Fibroblast of mammary gland (primary cell): ENCODE data around the gene PPP2R2B.
A peak's percentile ranks its signal among the peaks of the same experiment; 100 is the strongest.

Source experiments
- DNase-seq: peaks from one replicate; pipeline ENCODE4 v3.0.0-alpha.2; 2010; ENCODE audit warnings: low read depth
- H3K4me3 ChIP-seq: 2 replicates; pipeline ENCODE4 v1.5.1; 2011; ENCODE audit warnings: low read depth, mild to moderate bottlenecking, low read length, moderate library complexity; ENCODE audit not compliant: control insufficient read depth
- CTCF ChIP-seq: conservative IDR thresholded peaks from 2 replicates; pipeline ENCODE4 v1.5.1; 2011; ENCODE audit warnings: low read depth, low read length, inconsistent platforms; ENCODE audit not compliant: control insufficient read depth, insufficient read depth

PPP2R2B gene

GRCh38 chr5:146813346-146814157 lies 65.0 kb downstream of the PPP2R2B start:
- no peak for TF ChIP-seq CTCF
- DNase-seq = no peak

DNA sequence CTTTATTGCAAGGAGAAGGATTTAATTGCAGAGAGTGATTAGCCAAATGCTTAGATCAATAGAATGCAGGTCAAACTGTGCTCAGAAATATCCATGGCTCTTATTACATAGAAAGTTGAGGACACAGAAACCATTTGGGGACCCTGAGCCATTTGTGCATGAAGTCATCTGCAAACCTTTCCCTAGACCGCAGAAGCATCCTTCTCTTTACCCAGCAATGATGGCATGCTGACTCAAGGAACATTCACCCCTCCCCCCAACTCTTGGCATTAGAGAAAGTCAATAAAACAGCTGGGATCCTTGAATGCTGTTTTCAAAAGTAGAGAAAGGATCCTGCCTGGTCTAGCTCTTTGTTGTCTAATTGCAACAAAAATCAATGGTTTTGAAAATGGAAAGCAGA lies 73.5 kb downstream of the PPP2R2B start:
- DNase-seq = peak; percentile 58
- TF ChIP-seq CTCF = no peak
- no peak overlapping the region for H3K4me3 ChIP-seq

More at GRCh38 chr5:146813346-146814157, 65.0 kb downstream of the PPP2R2B start:
- no peak overlapping the region for H3K4me3 ChIP-seq

DNA sequence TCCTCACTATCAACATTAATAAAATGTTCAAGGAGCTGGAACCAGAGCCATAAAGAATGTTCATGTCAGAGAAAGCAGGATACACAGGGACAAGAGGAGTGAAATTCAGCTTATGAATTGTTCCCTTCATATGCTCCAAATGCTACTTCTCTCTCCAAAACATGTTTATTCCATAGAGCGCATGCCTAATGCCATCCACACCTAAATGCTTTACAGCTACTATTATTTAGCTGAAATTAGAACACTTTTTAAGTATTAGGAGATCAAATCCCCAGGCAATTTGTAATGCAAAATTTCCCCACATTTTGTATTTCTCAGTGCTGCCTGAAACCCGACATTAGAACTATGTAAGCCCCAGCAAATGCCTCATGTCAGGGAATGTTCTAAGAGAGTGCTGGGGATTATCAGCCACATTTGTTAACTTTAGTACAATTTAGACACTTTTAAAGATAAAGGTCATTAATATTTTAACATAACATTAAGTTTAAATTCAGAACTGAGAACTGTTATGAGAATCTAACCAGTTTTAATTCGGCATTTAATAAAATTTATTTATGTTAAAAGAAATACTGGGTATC lies 75.5 kb downstream of the PPP2R2B start:
- H3K4me3 ChIP-seq = no peak overlapping the region
- no peak for DNase-seq
- no peak for TF ChIP-seq CTCF

GRCh38 chr5:146799671-146800070 lies 78.9 kb downstream of the PPP2R2B start:
- H3K4me3 ChIP-seq = no peak overlapping the region
- no peak for TF ChIP-seq CTCF
- peak; percentile 11 for DNase-seq

GRCh38 chr5:146799231-146799630 lies 79.3 kb downstream of the PPP2R2B start:
- no peak for TF ChIP-seq CTCF
- peak; percentile 7 for DNase-seq
- H3K4me3 ChIP-seq = no peak overlapping the region

DNA sequence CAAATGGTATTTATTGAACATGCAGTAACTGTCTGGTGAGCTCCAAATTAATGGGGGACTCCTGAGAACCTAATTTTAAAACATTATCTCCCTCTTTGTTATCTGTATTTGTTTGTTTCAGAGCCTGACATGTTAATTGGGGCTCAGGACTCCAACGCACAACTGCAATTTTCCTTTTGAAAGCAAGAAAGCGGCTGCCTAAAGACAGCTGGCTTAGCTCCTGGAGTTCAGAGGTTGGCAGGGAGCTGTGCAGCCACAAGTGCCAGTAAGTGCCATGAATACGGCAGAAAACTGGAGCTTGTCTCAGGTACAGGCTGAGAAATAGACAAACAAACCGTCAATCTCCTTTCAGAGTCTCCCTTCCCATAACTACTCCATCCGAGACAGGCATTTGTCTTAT lies 80.9 kb downstream of the PPP2R2B start:
- no peak for DNase-seq
- TF ChIP-seq CTCF = no peak
- no peak overlapping the region for H3K4me3 ChIP-seq
